DOHH2 (cell line): Measurements from ENCODE around the gene TMEM115.

Experiments used
- H3F3A ChIP-seq: fragments of 200-600 bp; sonication (generic), shearing (Covaris generic); 2 replicates; pipeline ENCODE4 v1.6.0; 2016; ENCODE audit warnings: antibody characterized with exemption, mild to moderate bottlenecking; ENCODE audit not compliant: control insufficient read depth, insufficient read depth
- H3K27ac ChIP-seq: fragments of 200-600 bp; sonication (generic); 2 replicates; pipeline ENCODE4 v1.5.1; 2014; ENCODE audit warnings: low read depth, mild to moderate bottlenecking, low read length, moderate library complexity
- H3K27me3 ChIP-seq: fragments of 200-600 bp; sonication (generic); 2 replicates; pipeline ENCODE4 v1.6.1; 2014; ENCODE audit warnings: mild to moderate bottlenecking, low read length, mixed read lengths; ENCODE audit not compliant: control insufficient read depth
- H3K36me3 ChIP-seq: fragments of 200-600 bp; sonication (generic); 2 replicates; pipeline ENCODE4 v1.6.1; 2014; ENCODE audit warnings: mild to moderate bottlenecking, low read length, moderate library complexity, mixed read lengths; ENCODE audit not compliant: control insufficient read depth
- H3K4me1 ChIP-seq: fragments of 200-600 bp; sonication (generic); 2 replicates; pipeline ENCODE4 v1.6.1; 2014; ENCODE audit warnings: mild to moderate bottlenecking, low read length, mixed read lengths; ENCODE audit not compliant: control insufficient read depth
- H3K4me2 ChIP-seq: fragments of 200-600 bp; sonication (generic); 2 replicates; pipeline ENCODE4 v1.6.0; 2014; ENCODE audit warnings: mild to moderate bottlenecking, low read length, moderate library complexity
- H3K4me3 ChIP-seq: fragments of 200-600 bp; sonication (generic); 2 replicates; pipeline ENCODE4 v1.5.1; 2014; ENCODE audit warnings: mild to moderate bottlenecking, low read length, mixed read lengths
- H3K79me2 ChIP-seq: fragments of 200-600 bp; sonication (generic); 2 replicates; pipeline ENCODE4 v1.6.1; 2014; ENCODE audit warnings: mild to moderate bottlenecking, low read length, mixed read lengths; ENCODE audit not compliant: control insufficient read depth
- H3K9me2 ChIP-seq: fragments of 200-600 bp; sonication (generic); replicated peaks from 2 replicates; pipeline ENCODE4 v1.6.1; 2014; ENCODE audit warnings: mild to moderate bottlenecking, low read length, mixed read lengths; ENCODE audit not compliant: control insufficient read depth
- H3K9me3 ChIP-seq: fragments of 200-600 bp; sonication (generic); 2 replicates; pipeline ENCODE4 v1.6.1; 2014; ENCODE audit warnings: antibody characterized with exemption, low read length, mixed read lengths; ENCODE audit not compliant: control insufficient read depth, insufficient read depth
- H4K20me1 ChIP-seq: fragments of 200-600 bp; sonication (generic); 2 replicates; pipeline ENCODE4 v1.6.0; 2014; ENCODE audit warnings: low read depth, mild to moderate bottlenecking, antibody characterized with exemption, low read length, moderate library complexity; ENCODE audit not compliant: control insufficient read depth, insufficient read depth
- EZH2phosphoT487 ChIP-seq: fragments of 200-600 bp; sonication (generic); IDR thresholded peaks from 2 replicates; pipeline ENCODE4 v1.6.1; 2017; ENCODE audit warnings: borderline replicate concordance, mild to moderate bottlenecking, antibody characterized with exemption, low read length, moderate library complexity, mixed read lengths
- TF ChIP-seq, protein P1 (sequence below): fragments of 200-600 bp; sonication (generic); IDR thresholded peaks from one replicate; pipeline ENCODE4 v1.5.1; 2014; ENCODE audit warnings: antibody characterized with exemption, mild to moderate bottlenecking, low read depth, low read length; ENCODE audit not compliant: poor library complexity, severe bottlenecking

Gene TMEM115

DNA sequence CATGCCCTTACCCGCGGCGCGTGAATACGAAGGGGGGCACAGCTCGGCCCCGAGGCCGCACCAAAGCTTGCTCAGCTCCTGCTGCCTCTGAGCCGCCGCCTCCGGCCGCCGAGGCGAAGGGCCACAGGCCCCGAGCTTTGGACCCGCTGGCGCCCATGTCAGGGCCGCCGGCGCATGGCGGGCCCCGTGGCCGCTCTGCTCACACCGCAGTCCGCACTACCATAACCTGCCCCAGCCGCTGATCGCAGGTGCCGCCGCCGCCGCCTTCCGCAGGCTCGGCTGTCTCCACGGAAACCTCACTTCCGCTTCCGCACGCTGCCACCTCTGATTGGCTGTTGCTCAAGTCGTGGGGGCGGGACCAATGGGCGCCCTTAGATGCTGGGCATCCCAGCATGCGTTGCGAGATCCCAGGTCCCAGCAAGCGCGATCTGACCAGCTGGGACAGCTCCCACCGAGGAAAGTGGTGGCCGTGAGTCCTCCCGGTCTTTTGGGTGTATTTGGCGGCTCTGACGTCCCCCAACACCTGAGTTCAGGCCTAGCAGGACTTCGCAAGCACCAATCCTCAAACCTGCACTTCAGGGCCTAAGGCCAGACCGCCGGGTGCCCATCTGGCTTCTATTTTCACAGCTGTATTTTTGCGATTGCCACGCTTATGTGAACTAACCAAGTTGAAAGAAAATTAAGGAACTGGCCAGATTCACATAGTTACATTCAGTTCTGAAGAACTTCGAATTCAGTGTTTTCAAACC lies 31.2 kb downstream of the TMEM115 start, which contains the start of gene TUSC2:
Gene TUSC2, minus strand, starts transcription at position 281 of the 749 bp plus-strand sequence. Its CDS starts 124 bp downstream, at position 157.
- H3K27me3 ChIP-seq = no peaks in the 10 kb centered on the region
- TF ChIP-seq, protein P1, sequence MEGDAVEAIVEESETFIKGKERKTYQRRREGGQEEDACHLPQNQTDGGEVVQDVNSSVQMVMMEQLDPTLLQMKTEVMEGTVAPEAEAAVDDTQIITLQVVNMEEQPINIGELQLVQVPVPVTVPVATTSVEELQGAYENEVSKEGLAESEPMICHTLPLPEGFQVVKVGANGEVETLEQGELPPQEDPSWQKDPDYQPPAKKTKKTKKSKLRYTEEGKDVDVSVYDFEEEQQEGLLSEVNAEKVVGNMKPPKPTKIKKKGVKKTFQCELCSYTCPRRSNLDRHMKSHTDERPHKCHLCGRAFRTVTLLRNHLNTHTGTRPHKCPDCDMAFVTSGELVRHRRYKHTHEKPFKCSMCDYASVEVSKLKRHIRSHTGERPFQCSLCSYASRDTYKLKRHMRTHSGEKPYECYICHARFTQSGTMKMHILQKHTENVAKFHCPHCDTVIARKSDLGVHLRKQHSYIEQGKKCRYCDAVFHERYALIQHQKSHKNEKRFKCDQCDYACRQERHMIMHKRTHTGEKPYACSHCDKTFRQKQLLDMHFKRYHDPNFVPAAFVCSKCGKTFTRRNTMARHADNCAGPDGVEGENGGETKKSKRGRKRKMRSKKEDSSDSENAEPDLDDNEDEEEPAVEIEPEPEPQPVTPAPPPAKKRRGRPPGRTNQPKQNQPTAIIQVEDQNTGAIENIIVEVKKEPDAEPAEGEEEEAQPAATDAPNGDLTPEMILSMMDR = no peak
- TF ChIP-seq EZH2phosphoT487 = no peak
- peak within 1 kb of the TSS; percentile 72 for H3K4me2 ChIP-seq
- H3K9me2 ChIP-seq = no peaks in the 10 kb centered on the region
- H4K20me1 ChIP-seq = no peaks in the 10 kb centered on the region
- peaks cover 68% of the 10 kb centered on the region for H3K36me3 ChIP-seq
- H3K9me3 ChIP-seq = no peaks in the 10 kb centered on the region
- peaks cover 21% of the 10 kb centered on the region for H3F3A ChIP-seq
- peaks cover 35% of the 10 kb centered on the region for H3K79me2 ChIP-seq
- peaks cover 23% of the 10 kb centered on the region for H3K4me1 ChIP-seq
- peak within 1 kb of the TSS; percentile 36 for H3K27ac ChIP-seq
- peak within 1 kb of the TSS; percentile 91 for H3K4me3 ChIP-seq

GRCh38 chr3:50327129-50327528 lies 32.2 kb downstream of the TMEM115 start:
- peak overlapping the region; percentile 91 for H3K4me3 ChIP-seq
- no peaks in the 10 kb centered on the region for H3K9me3 ChIP-seq
- peaks cover 24% of the 10 kb centered on the region for H3K4me1 ChIP-seq
- H3K9me2 ChIP-seq = no peaks in the 10 kb centered on the region
- H3K79me2 ChIP-seq = peaks cover 25% of the 10 kb centered on the region
- H3K4me2 ChIP-seq = peak overlapping the region; percentile 72
- TF ChIP-seq, protein P1 = no peak
- no peak for TF ChIP-seq EZH2phosphoT487
- H3K27ac ChIP-seq = no peak overlapping the region
- no peaks in the 10 kb centered on the region for H3K27me3 ChIP-seq
- peaks cover 21% of the 10 kb centered on the region for H3F3A ChIP-seq
- H3K36me3 ChIP-seq = peaks cover 58% of the 10 kb centered on the region
- no peaks in the 10 kb centered on the region for H4K20me1 ChIP-seq

DNA sequence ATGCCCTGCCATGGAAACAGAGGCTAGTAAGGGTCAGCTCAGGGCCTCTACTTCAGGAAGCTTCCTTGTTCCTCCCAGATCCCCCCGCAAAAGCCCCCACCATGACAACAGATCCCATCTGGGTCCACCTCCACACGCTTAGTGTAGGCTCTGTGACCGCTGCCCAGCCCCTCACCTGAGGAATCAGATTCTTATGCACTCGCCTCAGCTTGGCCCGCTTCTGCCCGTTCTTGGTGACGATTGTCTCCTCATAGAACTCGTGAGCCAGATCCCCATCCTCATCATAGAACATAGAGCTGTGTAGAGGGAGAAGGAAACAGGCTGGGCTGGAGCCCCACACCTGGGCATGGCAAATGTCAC lies 33.2 kb downstream of the TMEM115 start:
- Histone ChIP-seq H3K4me3 (no peak overlapping the region), H3K9me2 (no peaks in the 10 kb centered on the region), H3K4me1 (peaks cover 32% of the 10 kb centered on the region), H3F3A (peaks cover 21% of the 10 kb centered on the region), H4K20me1 (no peaks in the 10 kb centered on the region), H3K36me3 (peaks cover 49% of the 10 kb centered on the region), H3K79me2 (peaks cover 21% of the 10 kb centered on the region), H3K9me3 (no peaks in the 10 kb centered on the region), H3K27me3 (no peaks in the 10 kb centered on the region), H3K4me2 (no peak overlapping the region), H3K27ac (no peak overlapping the region)
- TF ChIP-seq, protein P1 = no peak
- no peak for TF ChIP-seq EZH2phosphoT487
